Suprapubic skin (tissue), 4 donors: ENCODE data around the gene WDPCP. TPM values are rescaled to one million over a fixed set of nuclear protein-coding genes. Genes with fewer than 3 reads are reported as not detected.

Experiments used
- DNase-seq, 2 donors: peaks; one replicate each; pipeline ENCODE4 v3.0.0-alpha.2; 2019; ENCODE audit warnings: low spot score in 2 of 2
- H3K27ac ChIP-seq: fragments of 200-600 bp; sonication (generic); one replicate; pipeline ENCODE4 v1.5.1; 2019
- H3K27me3 ChIP-seq: fragments of 200-600 bp; sonication (generic); one replicate; pipeline ENCODE4 v1.5.1; 2019
- H3K36me3 ChIP-seq: fragments of 200-600 bp; sonication (generic); one replicate; pipeline ENCODE4 v1.5.1; 2019
- H3K4me1 ChIP-seq: fragments of 200-600 bp; sonication (generic); one replicate; pipeline ENCODE4 v1.5.1; 2019
- H3K4me3 ChIP-seq: fragments of 200-600 bp; sonication (generic); one replicate; pipeline ENCODE4 v1.5.1; 2019; ENCODE audit warnings: mild to moderate bottlenecking
- H3K9me3 ChIP-seq: fragments of 200-600 bp; sonication (generic); one replicate; pipeline ENCODE4 v1.5.1; 2019
- CTCF ChIP-seq, 2 donors: fragments of 200-600 bp in 1 of 2; fragments of 450-650 bp in 1 of 2; sonication (generic) in 1 of 2; IDR thresholded peaks; one replicate each; pipeline ENCODE4 v1.5.1; 2016 to 2019; ENCODE audit warnings: antibody characterized with exemption in 2 of 2, mild to moderate bottlenecking in 1 of 2, moderate library complexity in 1 of 2
- EP300 ChIP-seq: sonication (generic); formaldehyde crosslinking; IDR thresholded peaks from one replicate; pipeline ENCODE4 v1.6.1; 2017; ENCODE audit warnings: antibody characterized with exemption
- POLR2A ChIP-seq, 2 donors: fragments of 450-650 bp; IDR thresholded peaks; one replicate each; pipeline ENCODE4 v1.6.1; 2017; ENCODE audit warnings: antibody characterized with exemption in 2 of 2, mild to moderate bottlenecking in 2 of 2, moderate library complexity in 2 of 2
- POLR2AphosphoS5 ChIP-seq, 3 donors: sonication (generic); formaldehyde crosslinking; IDR thresholded peaks; one replicate each; pipeline ENCODE4 v1.6.1; 2017; ENCODE audit warnings: antibody characterized with exemption in 3 of 3
- WGBS: methylation state at CpG from one replicate; pipeline ENCODE4 v1.1.5; 2018; 5-methylcytosine and 5-hydroxymethylcytosine counted together
- total RNA-seq, 4 donors: library from RNA; depleted of rRNA; stranded (reverse); fragments of >200 nt; gene quantifications; one replicate each; pipeline ENCODE4 v1.1.0, GENCODE V29; 2016

Gene WDPCP
- total RNA-seq, 4 donors from 2014 or later, result 6.7 to 18.7 (median 9.7) TPM

GRCh38 chr2:63494968-63495367, 93.3 kb downstream of the WDPCP start:
- 96% methylated on average over 1 of the region's 1 CpG for WGBS
- TF ChIP-seq POLR2A (IDR thresholded peaks at IDR 0.05) (no peak), POLR2AphosphoS5 (IDR thresholded peaks at IDR 0.05) (no peak), EP300 (no peak), CTCF (IDR thresholded peaks at IDR 0.05) (no peak)
- H3K27me3 ChIP-seq, result no peaks in the 10 kb centered on the region
- H3K4me1 ChIP-seq, result no peaks in the 10 kb centered on the region
- DNase-seq, result no peak
- H3K36me3 ChIP-seq, result no peaks in the 10 kb centered on the region
- H3K4me3 ChIP-seq, result no peak overlapping the region
- H3K9me3 ChIP-seq, result no peaks in the 10 kb centered on the region
- no peak overlapping the region for H3K27ac ChIP-seq

DNA sequence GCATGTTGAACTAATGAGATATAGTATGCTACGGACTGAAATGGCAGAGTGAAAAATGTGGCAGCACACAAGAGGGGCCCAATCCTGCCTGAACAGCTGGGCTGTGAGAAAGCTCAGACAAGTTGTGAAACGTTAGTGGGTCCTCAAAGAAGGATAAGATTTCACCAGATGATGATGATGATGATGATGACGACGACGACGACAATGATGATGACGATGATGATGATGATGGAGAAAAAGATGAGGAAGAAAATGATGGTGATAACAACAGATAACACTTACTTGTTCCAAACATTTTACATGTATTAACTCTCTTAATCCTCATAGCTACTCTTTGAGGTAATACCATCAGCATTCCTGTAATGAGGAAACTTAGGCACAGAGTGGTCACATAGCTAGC, 94.2 kb downstream of the WDPCP start:
- 92% methylated on average over 7 of the region's 7 CpGs for WGBS
- no peaks in the 10 kb centered on the region for H3K27me3 ChIP-seq
- no peak for DNase-seq
- H3K4me1 ChIP-seq, result no peaks in the 10 kb centered on the region
- no peak overlapping the region for H3K4me3 ChIP-seq
- no peak for TF ChIP-seq EP300
- TF ChIP-seq POLR2AphosphoS5 (IDR thresholded peaks at IDR 0.05), result no peak
- TF ChIP-seq POLR2A (IDR thresholded peaks at IDR 0.05), result no peak
- TF ChIP-seq CTCF (IDR thresholded peaks at IDR 0.05), result no peak
- H3K9me3 ChIP-seq, result no peaks in the 10 kb centered on the region
- H3K36me3 ChIP-seq, result no peaks in the 10 kb centered on the region
- H3K27ac ChIP-seq, result no peak overlapping the region

GRCh38 chr2:63488118-63488713, 100.1 kb downstream of the WDPCP start:
- Histone ChIP-seq H3K9me3 (no peaks in the 10 kb centered on the region), H3K27me3 (no peaks in the 10 kb centered on the region), H3K4me3 (no peak overlapping the region), H3K27ac (no peak overlapping the region), H3K4me1 (no peaks in the 10 kb centered on the region), H3K36me3 (no peaks in the 10 kb centered on the region)
- no peak for DNase-seq
- TF ChIP-seq CTCF (IDR thresholded peaks at IDR 0.05) (peak in 1 of 2 donors; percentile 42), POLR2AphosphoS5 (IDR thresholded peaks at IDR 0.05) (no peak), POLR2A (IDR thresholded peaks at IDR 0.05) (no peak), EP300 (no peak)
- WGBS, result 67% methylated on average over 2 of the region's 2 CpGs

DNA sequence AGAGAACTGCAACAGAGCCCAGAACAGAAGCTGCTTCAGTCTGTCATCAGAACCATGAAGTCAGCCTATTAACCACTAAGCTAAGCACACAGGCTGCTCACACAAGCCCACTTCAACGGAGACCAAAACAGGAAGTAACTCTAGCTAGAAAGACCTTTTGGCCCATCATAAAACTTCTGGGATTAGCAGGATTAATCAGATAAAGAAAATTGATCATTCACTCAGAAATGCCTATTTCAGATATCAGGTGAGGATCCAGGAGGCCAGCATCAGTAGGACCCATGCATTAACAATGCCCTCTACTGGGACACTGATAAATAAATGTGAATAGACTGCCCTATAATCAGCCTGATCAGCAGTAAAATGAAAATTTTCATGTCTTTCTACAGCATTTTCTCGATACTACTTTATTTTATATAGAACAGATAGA, 101.4 kb downstream of the WDPCP start:
- H3K4me3 ChIP-seq, result no peak overlapping the region
- WGBS, result 63% methylated on average over 2 of the region's 2 CpGs
- no peaks in the 10 kb centered on the region for H3K27me3 ChIP-seq
- no peak for DNase-seq
- H3K36me3 ChIP-seq, result no peaks in the 10 kb centered on the region
- no peaks in the 10 kb centered on the region for H3K9me3 ChIP-seq
- TF ChIP-seq CTCF (IDR thresholded peaks at IDR 0.05), result no peak
- no peak for TF ChIP-seq EP300
- TF ChIP-seq POLR2AphosphoS5 (IDR thresholded peaks at IDR 0.05), result no peak
- no peak for TF ChIP-seq POLR2A (IDR thresholded peaks at IDR 0.05)
- no peak overlapping the region for H3K27ac ChIP-seq
- H3K4me1 ChIP-seq, result no peaks in the 10 kb centered on the region

DNA sequence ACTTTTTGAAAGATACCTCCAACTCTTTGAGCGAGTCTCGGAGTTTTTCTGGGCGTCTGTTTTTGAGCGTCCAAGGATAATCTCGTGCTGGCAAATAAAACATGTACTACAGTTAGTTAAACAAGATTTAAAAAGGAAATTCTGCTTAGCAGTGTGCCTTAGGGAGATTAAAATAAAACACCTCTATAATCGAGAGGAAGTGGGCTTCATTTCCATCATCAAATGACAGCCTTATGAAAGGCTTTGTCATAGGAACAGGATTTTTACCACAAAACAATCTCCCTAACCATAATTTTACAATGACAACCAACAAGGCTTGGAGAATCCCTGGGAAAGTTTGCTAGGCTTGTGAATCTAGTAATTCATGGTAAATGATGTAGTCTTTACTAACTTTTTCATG, 103.4 kb downstream of the WDPCP start:
- Histone ChIP-seq H3K9me3 (no peaks in the 10 kb centered on the region), H3K4me1 (no peaks in the 10 kb centered on the region), H3K4me3 (no peak overlapping the region), H3K27ac (no peak overlapping the region), H3K27me3 (no peaks in the 10 kb centered on the region), H3K36me3 (no peaks in the 10 kb centered on the region)
- TF ChIP-seq EP300, result no peak
- WGBS, result 71% methylated on average over 6 of the region's 6 CpGs
- no peak for DNase-seq

GRCh38 chr2:63484481-63484880, 103.8 kb downstream of the WDPCP start:
- H3K4me1 ChIP-seq, result no peaks in the 10 kb centered on the region
- TF ChIP-seq CTCF (IDR thresholded peaks at IDR 0.05) (no peak), POLR2AphosphoS5 (IDR thresholded peaks at IDR 0.05) (no peak), POLR2A (IDR thresholded peaks at IDR 0.05) (no peak), EP300 (no peak)
- H3K9me3 ChIP-seq, result no peaks in the 10 kb centered on the region
- H3K4me3 ChIP-seq, result no peak overlapping the region
- WGBS, result 71% methylated on average over 2 of the region's 2 CpGs
- no peaks in the 10 kb centered on the region for H3K27me3 ChIP-seq
- no peak overlapping the region for H3K27ac ChIP-seq
- DNase-seq, result no peak
- no peaks in the 10 kb centered on the region for H3K36me3 ChIP-seq
